H9 (cell line): ENCODE measurements around the gene TMEM270. TPM values are rescaled to one million over a fixed set of nuclear protein-coding genes. Genes with fewer than 3 reads are reported as not detected.

Source experiments
- DNase-seq: peaks from one replicate; pipeline ENCODE4 v3.0.0-alpha.2; 2017
- H2AFZ ChIP-seq: one replicate; pipeline ENCODE4 v1.6.1; 2013; ENCODE audit warnings: mild to moderate bottlenecking, low read length, control low read depth, moderate library complexity
- H2AK5ac ChIP-seq: 2 replicates; pipeline ENCODE4 v1.6.1; 2013; ENCODE audit warnings: low read length, control low read depth, mixed read lengths; ENCODE audit not compliant: insufficient read length
- H2BK120ac ChIP-seq: one replicate; pipeline ENCODE4 v1.6.1; 2013; ENCODE audit warnings: low read depth, mild to moderate bottlenecking, low read length, control low read depth, inconsistent platforms; ENCODE audit not compliant: poor library complexity, severe bottlenecking
- H2BK12ac ChIP-seq: 2 replicates; pipeline ENCODE4 v1.6.1; 2013; ENCODE audit warnings: low read length, control low read depth, mixed read lengths, low read depth; ENCODE audit not compliant: insufficient read length
- H2BK15ac ChIP-seq: 2 replicates; pipeline ENCODE4 v1.6.1; 2013; ENCODE audit warnings: low read depth, low read length, control low read depth
- H2BK20ac ChIP-seq: one replicate; pipeline ENCODE4 v1.6.1; 2013; ENCODE audit warnings: low read depth, mild to moderate bottlenecking, low read length, control low read depth, inconsistent platforms; ENCODE audit not compliant: poor library complexity, severe bottlenecking
- H2BK5ac ChIP-seq: 2 replicates; pipeline ENCODE4 v1.6.1; 2013; ENCODE audit warnings: low read length, control low read depth, mixed read lengths; ENCODE audit not compliant: insufficient read length
- H3K14ac ChIP-seq: 2 replicates; pipeline ENCODE4 v1.6.1; 2013; ENCODE audit warnings: low read length, control low read depth; ENCODE audit not compliant: insufficient read depth
- H3K18ac ChIP-seq: 2 replicates; pipeline ENCODE4 v1.6.1; 2013; ENCODE audit warnings: low read depth, mild to moderate bottlenecking, mixed read lengths, low read length, control low read depth; ENCODE audit not compliant: insufficient read length
- H3K23ac ChIP-seq: 2 replicates; pipeline ENCODE4 v1.6.1; 2013; ENCODE audit warnings: low read length, control low read depth, mixed read lengths, low read depth; ENCODE audit not compliant: insufficient read length
- H3K23me2 ChIP-seq: 2 replicates; pipeline ENCODE4 v1.6.1; 2013; ENCODE audit warnings: low read depth, mild to moderate bottlenecking, mixed read lengths, low read length, control low read depth; ENCODE audit not compliant: insufficient read length, poor library complexity, severe bottlenecking
- H3K27ac ChIP-seq: 2 replicates; pipeline ENCODE4 v1.5.1; 2013; ENCODE audit warnings: low read length, control low read depth, mixed read lengths, low read depth; ENCODE audit not compliant: insufficient read length
- H3K27me3 ChIP-seq: 2 replicates; pipeline ENCODE4 v1.6.1; 2013; ENCODE audit warnings: low read length, control low read depth, inconsistent platforms; ENCODE audit not compliant: insufficient read depth
- H3K4ac ChIP-seq: 2 replicates; pipeline ENCODE4 v1.6.1; 2013; ENCODE audit warnings: low read depth, mild to moderate bottlenecking, control low read depth, inconsistent platforms, low read length, moderate library complexity
- H3K4me1 ChIP-seq: 2 replicates; pipeline ENCODE4 v1.6.1; 2013; ENCODE audit warnings: low read length, control low read depth, inconsistent platforms; ENCODE audit not compliant: insufficient read depth
- H3K4me2 ChIP-seq: 2 replicates; pipeline ENCODE4 v1.6.1; 2013; ENCODE audit warnings: low read length, control low read depth, mixed read lengths; ENCODE audit not compliant: insufficient read length, insufficient read depth
- H3K56ac ChIP-seq: 2 replicates; pipeline ENCODE4 v1.6.1; 2013; ENCODE audit warnings: low read depth, mild to moderate bottlenecking, mixed read lengths, low read length, control low read depth; ENCODE audit not compliant: insufficient read length
- H3K79me1 ChIP-seq: 2 replicates; pipeline ENCODE4 v1.6.1; 2013; ENCODE audit warnings: low read depth, mild to moderate bottlenecking, moderate library complexity, low read length, control low read depth, inconsistent platforms; ENCODE audit not compliant: insufficient read depth, poor library complexity, severe bottlenecking
- H3K79me2 ChIP-seq: 2 replicates; pipeline ENCODE4 v1.6.1; 2013; ENCODE audit warnings: low read length, control low read depth, inconsistent platforms; ENCODE audit not compliant: insufficient read depth
- H3K9ac ChIP-seq: 2 replicates; pipeline ENCODE4 v1.6.1; 2013; ENCODE audit warnings: low read length, control low read depth, mixed read lengths; ENCODE audit not compliant: insufficient read length; ENCODE audit errors: extremely low read depth
- H3K9me3 ChIP-seq: one replicate; pipeline ENCODE4 v1.6.1; 2013; ENCODE audit warnings: low read depth, low read length, inconsistent platforms; ENCODE audit not compliant: control insufficient read depth
- H3T11ph ChIP-seq: one replicate; pipeline ENCODE4 v1.6.1; 2013; ENCODE audit warnings: mild to moderate bottlenecking, low read length, control low read depth, inconsistent platforms
- H4K20me1 ChIP-seq: one replicate; pipeline ENCODE4 v1.6.1; 2013; ENCODE audit not compliant: control insufficient read depth, insufficient read length, insufficient read depth
- H4K5ac ChIP-seq: 2 replicates; pipeline ENCODE4 v1.6.1; 2013; ENCODE audit warnings: low read depth, mild to moderate bottlenecking, mixed read lengths, low read length, control low read depth; ENCODE audit not compliant: insufficient read length
- H4K8ac ChIP-seq: replicated peaks from 2 replicates; pipeline ENCODE4 v1.6.1; 2013; ENCODE audit warnings: low read length, control low read depth, mixed read lengths, low read depth; ENCODE audit not compliant: insufficient read length
- H4K91ac ChIP-seq: 2 replicates; pipeline ENCODE4 v1.6.1; 2013; ENCODE audit warnings: low read depth, mild to moderate bottlenecking, moderate library complexity, mixed read lengths, low read length, control low read depth; ENCODE audit not compliant: insufficient read length
- H3K27ac Mint-ChIP-seq, 3 experiments: 2 replicates in 2 of 3; 3 replicates in 1 of 3; pipeline ENCODE4 v1.8.0; 2020 to 2021; ENCODE audit warnings: mixed read lengths in 3 of 3, mild to moderate bottlenecking in 1 of 3, moderate library complexity in 1 of 3
- H3K27me3 Mint-ChIP-seq: 2 replicates; pipeline ENCODE4 v1.8.0; 2021; ENCODE audit warnings: low read depth, mild to moderate bottlenecking, moderate library complexity, mixed read lengths
- H3K36me3 Mint-ChIP-seq, 3 experiments: 2 replicates in 2 of 3; 3 replicates in 1 of 3; pipeline ENCODE4 v1.8.0; 2020 to 2021; ENCODE audit warnings: low read depth in 3 of 3, mixed read lengths in 3 of 3; ENCODE audit not compliant: insufficient read depth in 1 of 3
- H3K4me1 Mint-ChIP-seq, 2 experiments: 2 replicates each; pipeline ENCODE4 v1.8.0; 2020; ENCODE audit warnings: mixed read lengths in 2 of 2
- H3K4me3 Mint-ChIP-seq, 2 experiments: 2 replicates in 1 of 2; 3 replicates in 1 of 2; pipeline ENCODE4 v1.8.0; 2020 to 2021; ENCODE audit warnings: mild to moderate bottlenecking in 2 of 2, mixed read lengths in 2 of 2, moderate library complexity in 1 of 2
- H3K9me3 Mint-ChIP-seq, 2 experiments: 2 replicates in 1 of 2; 3 replicates in 1 of 2; pipeline ENCODE4 v1.8.0; 2020; ENCODE audit warnings: mild to moderate bottlenecking in 2 of 2, mixed read lengths in 2 of 2, moderate library complexity in 1 of 2
- CTCF ChIP-seq: fragments of 200-600 bp; sonication (generic); conservative IDR thresholded peaks from 3 replicates; pipeline ENCODE4 v1.8.0; 2021; ENCODE audit warnings: antibody characterized with exemption, mild to moderate bottlenecking
- WGBS: extraction: QIAGEN DNeasy Blood & Tissue Kit; methylation state at CpG from one replicate; pipeline ENCODE4 v1.1.7; 2013; ENCODE audit warnings: missing lambda C conversion rate, low lambda C conversion rate, mixed read lengths; ENCODE audit not compliant: insufficient read length; ENCODE audit errors: extremely low coverage; 5-methylcytosine and 5-hydroxymethylcytosine counted together
- total RNA-seq: library from RNA; stranded (reverse); gene quantifications from 2 replicates; pipeline ENCODE4 v1.2.1, GENCODE V29; 2021

The TMEM270 gene
- total RNA-seq, 1 experiment from 2014 or later = not detected

GRCh38 chr7:73894733-73895551 lies 34.0 kb downstream of the TMEM270 start:
- no peak overlapping the region for H3K4me3 Mint-ChIP-seq
- TF ChIP-seq CTCF = no peak
- no peaks in the 10 kb centered on the region; the same call in 1 of the 2 replicates for H3K27me3 Mint-ChIP-seq
- Histone ChIP-seq H4K91ac (no peak overlapping the region), H3K79me2 (no peaks in the 10 kb centered on the region), H3K27ac (no peak overlapping the region), H2AFZ (no peak overlapping the region), H2BK20ac (no peak overlapping the region), H3K18ac (no peak overlapping the region), H3K4me2 (no peak overlapping the region), H2AK5ac (no peak overlapping the region), H3K27me3 (no peaks in the 10 kb centered on the region; the same call in 1 of the 2 replicates), H2BK120ac (no peak overlapping the region), H2BK5ac (no peak overlapping the region), H3T11ph (no peak overlapping the region), H3K23ac (no peak overlapping the region), H3K9ac (no peak overlapping the region), H4K5ac (no peak overlapping the region), H3K79me1 (no peaks in the 10 kb centered on the region), H4K8ac (no peak overlapping the region), H2BK15ac (no peak overlapping the region), H3K14ac (no peak overlapping the region; the same call in 1 of the 2 replicates), H4K20me1 (no peaks in the 10 kb centered on the region), H3K4ac (no peak overlapping the region), H3K23me2 (no peaks in the 10 kb centered on the region), H3K4me1 (no peaks in the 10 kb centered on the region), H3K9me3 (no peaks in the 10 kb centered on the region), H3K56ac (no peak overlapping the region), H2BK12ac (no peak overlapping the region)
- WGBS = no CpG with 5 or more reads among the region's 20 CpGs
- no peak overlapping the region for H3K27ac Mint-ChIP-seq
- H3K9me3 Mint-ChIP-seq = peaks cover 14 to 21% of the 10 kb centered on the region in 2 experiments; a peak in 4 of 5 replicates
- no peak for DNase-seq
- H3K36me3 Mint-ChIP-seq = peaks cover 4 to 17% (median 7%) of the 10 kb centered on the region in 3 experiments; a peak in 5 of 7 replicates
- peaks cover 0 to 8% of the 10 kb centered on the region in 2 experiments; a peak in 1 of 4 replicates for H3K4me1 Mint-ChIP-seq
